ENCODE results near the gene CORO1A.
"Not testable (repeated sequence)": the region's sequence is repeated elsewhere in the genome, so short reads cannot be mapped to it uniquely, and the experiment has no call there.

The CORO1A gene

DNA sequence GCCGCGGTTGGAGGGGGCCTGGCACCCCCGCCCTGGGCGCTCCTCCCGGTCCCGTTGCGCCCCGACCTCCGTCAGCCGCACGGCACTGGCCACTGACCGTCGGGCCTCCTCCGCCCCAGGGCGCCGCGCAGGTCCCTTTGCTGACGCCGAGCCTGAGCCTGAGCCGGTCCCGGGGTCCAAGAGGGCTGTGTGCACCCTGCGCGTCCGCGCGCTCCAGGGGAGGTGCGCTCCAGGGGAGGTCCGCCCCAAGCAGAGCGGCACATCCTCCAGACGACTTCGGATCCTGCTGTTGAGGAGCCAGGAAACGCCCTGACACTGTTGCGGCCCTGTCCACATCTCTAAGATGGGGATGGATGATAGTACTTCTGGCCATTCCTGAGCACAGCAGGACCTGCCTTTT, 22.9 kb downstream of the CORO1A start:
- DNase-seq: not testable (repeated sequence)

DNA sequence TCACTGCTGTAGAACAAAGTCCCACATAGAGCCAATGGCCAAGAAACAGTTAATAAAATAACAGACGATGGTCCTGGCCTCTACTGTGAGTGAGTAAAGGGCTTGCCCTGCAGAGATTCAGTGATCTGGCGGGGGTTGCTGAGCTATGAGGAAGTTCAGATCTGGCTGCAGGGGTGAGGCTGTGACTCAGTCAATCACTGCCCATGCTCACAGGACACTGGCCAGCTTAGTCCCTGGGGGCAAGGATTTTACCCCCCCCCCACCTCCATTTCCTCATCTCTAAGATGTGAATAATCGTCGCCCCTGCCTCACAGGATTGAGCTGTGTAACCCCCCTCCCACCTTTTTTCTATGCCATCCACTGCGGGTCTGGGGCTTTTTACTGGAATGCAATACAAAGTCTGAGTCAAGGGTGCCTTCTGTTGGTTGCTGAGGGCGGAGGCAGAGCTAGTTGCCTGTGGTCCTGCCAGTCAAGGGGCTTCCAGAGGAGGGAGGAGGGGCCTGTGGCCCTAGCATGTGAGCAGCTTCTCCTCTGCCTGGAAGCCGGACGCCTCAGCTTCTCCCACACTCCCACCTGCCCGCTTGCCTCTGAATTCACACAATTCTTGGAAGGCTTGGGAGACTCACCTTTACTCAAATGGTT, 23.8 kb downstream of the CORO1A start:
- DNase-seq: not testable (repeated sequence)

DNA sequence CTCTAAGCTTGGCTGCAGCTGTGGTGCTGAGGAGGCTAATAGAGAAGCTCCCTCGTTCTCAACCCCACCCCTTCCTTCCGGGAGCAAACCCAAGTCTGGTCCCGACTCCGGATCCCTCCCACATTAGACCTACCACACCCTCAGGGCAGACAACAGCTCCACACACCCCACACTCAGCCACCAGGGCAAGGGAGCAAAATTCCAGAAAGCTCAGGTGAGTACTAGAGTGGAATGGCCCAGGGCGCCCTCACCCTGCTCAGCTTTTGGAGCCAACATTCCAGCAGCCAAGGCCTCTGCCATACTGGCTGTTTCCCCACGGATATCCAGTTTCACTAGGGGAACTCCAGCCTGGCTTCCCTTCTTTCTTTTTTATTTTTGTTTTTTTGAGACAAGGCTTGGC, 25.6 kb downstream of the CORO1A start:
- DNase-seq: not testable (repeated sequence)

DNA sequence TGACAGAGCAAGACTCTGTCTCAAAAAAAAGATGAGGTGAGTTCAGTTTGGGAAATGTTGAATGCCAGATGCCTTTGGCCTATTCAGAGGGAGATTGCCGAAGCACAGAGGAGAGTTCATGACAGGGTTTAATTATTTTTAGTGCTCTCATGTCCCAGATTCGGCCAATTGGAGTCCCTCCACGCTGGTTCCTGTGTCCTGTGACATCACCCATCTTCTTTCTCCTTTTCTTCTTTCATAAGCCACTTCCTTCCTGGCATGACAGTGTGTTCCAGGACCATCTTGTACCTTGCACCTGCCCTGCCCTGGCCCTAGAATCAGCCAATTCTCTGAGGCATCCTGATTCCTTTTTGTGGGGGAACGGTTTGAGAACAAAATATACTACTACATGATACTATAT, 28.0 kb downstream of the CORO1A start:
- DNase-seq: not testable (repeated sequence)

DNA sequence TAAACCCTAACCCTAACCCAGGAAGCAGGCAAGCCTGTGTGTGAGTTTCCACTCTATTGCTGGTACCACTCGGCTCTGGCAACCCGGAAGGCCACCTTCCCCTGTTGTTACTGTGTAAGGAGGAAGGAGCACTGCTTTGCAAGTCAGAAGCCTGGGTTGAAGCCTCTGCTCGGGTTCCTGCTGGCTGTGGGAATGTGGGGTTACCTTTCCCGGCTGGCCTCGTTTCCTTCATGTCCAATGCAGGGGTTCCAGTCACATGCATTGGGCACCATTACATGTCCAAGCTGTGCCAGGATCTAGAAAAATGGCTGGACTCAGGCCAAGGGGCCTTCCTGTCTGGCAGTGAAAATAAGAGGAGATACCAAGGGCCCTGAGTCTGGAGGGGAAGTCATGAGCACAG, 33.7 kb downstream of the CORO1A start:
- not testable (repeated sequence) for DNase-seq

Measured in NCI-H1048 (cell line).